NCI-H526 treated with DMSO at 0.1 percent for 48 hours (cell line): ENCODE results near the gene NUDT1.

Experiments used
- DNase-seq: peaks from one replicate; lab custom pipeline; 2025; lab: John Stamatoyannopoulos, UW

NUDT1 gene

DNA sequence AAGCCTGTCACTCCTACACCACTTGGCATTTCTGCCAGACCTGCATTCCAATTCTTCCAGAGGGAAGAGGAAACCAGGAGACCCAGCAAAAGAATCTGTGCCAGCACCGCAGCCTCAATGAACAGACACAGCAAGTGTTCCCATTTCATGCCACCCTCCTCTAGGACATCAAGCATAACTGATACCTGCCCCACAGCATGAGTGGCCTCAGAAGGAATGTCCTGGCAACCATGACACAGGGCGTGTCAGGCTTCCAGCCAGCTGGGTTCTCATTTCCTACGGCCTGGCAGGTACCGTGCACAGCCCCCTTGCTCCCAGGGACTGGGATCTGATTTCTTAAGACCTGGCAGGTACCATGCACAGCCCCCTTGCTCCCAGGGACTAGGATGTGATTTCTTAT is 17.1 kb upstream of the NUDT1 start:
- no peak for DNase-seq

GRCh38 chr7:2225336-2225735 is 16.7 kb upstream of the NUDT1 start:
- DNase-seq, result no peak

DNA sequence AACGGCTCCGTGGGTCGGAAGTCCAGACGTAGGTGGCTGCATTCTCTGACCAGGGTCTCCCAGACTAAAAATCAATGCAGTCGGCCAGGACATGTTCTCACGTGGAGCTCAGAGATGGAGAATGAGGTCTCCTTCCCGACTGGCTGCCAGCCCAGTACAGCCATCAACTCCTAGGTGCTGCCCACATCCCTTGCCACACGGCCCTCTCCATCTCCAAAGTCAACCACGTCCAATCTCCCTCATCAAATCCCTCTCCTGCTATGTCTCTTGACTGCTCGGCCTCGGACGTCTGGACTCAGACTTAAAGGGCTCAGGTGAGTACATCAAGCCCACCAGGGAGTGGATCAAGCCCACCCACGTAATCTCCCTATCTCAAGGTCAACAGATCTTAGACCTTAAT is 16.2 kb upstream of the NUDT1 start:
- DNase-seq, result no peak

DNA sequence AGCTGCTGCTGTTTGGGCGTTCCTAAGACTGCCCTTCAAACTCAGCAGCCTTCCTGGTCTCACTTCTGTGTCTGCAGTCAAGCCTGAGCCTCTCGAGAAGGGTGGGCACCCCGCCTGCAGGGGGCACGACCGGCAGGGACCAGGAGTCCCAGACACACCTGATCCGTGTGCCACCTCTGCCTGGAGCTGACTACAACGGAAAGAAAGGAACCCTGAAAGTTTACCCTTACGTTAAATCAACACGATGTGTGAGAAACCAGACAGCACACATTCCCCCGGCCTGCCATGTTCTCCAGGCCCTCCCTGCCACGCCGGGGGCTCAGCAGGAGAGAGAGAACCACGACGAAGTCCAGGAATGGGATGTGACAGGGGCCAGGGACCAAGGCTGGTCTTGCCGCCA is 14.3 kb upstream of the NUDT1 start:
- DNase-seq, result no peak

DNA sequence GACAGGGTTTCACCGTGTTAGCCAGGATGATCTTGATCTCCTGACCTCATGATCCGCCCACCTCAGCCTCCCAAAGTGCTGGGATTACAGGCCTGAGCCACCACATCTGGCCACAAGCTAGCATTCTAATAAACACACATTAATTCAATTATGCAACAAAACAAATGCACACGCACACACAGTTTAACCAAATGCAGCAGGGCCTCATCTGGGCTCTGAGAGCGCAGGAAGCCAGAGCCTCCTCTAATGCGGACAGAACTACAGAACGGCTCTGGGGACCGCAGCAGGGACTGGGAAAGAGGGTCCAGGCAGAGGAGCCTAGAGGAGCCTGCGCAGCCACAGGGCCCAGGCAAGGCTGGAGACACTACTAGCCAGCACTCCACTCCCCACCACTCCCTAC is 13.1 kb upstream of the NUDT1 start:
- DNase-seq, result no peak

- no peak for DNase-seq
Observed at GRCh38 chr7:2229467-2229866, 12.6 kb upstream of the NUDT1 start.

DNA sequence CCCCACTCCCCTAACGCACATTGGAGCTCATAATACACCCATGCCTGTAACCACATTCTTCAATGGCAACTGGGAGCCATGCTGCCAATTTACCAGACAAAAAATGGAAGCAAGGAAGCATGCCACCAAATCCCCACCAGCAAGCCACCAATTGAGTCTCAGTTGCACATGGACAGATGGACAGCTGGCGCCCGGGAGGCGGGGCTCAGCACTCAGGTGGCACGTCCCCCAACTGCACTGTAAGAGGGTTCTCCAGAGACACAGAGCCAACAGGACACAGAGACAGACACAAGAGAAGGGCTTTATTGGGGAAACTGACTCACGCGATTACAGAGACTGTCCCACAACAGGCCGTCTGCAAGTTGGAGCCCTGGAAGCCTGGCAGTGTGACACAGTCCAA is 11.8 kb upstream of the NUDT1 start:
- no peak for DNase-seq

GRCh38 chr7:2230882-2231281 is 11.1 kb upstream of the NUDT1 start:
- no peak for DNase-seq

- no peak for DNase-seq
Observed at GRCh38 chr7:2231992-2232765, 9.8 kb upstream of the NUDT1 start.

GRCh38 chr7:2232766-2233520 is 9.1 kb upstream of the NUDT1 start, which contains the start of gene MAD1L1:
Gene MAD1L1 (minus strand): TSS chr7:2232945. CDS start chr7:2230133, 2,812 bp downstream.
- peak; percentile 79 for DNase-seq

DNA sequence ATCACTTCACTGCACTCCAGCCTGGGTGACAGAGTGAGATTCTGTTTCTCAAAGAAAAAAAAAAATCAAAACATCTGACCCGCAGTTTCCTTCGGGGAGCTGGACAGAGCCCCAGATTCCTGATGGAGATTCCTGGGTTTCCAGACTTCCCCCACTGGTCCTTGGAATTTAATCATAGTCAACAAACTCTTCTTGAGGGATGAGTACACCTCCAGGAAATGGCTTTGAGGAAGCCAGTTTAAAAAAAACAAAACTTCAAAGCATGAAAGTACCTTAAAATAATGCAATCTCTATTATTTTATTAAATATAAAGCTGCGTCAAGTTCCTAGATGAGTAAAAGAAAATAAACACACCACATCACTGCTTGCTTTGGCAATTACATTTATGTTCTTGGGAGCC is 8.1 kb upstream of the NUDT1 start:
- no peak for DNase-seq

DNA sequence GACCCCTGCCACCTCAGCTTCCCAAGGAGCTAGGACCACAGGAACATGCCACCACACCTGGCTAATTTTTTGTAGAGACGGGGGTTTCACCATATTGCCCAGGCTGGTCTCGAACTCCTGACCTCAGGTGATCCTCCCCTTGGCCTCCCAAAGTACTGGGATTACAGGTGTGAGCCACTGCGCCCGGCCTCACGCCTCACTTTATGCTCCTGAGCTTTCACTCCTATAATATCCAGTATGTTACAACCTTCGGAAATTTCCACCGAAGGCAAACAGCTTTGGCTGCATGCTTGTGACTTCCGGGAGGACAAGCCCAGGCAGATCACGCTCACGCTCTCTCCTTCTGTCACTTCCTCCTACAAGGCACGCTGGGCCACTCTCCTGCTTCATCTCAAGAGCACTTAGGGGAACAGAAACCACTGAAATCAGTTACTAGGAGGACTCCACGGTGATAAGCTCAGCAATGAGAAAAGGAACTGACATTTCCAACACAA is 4.9 kb upstream of the NUDT1 start:
- DNase-seq, result no peak

- no peak for DNase-seq
Observed at GRCh38 chr7:2239242-2239641, 2.8 kb upstream of the NUDT1 start.

DNA sequence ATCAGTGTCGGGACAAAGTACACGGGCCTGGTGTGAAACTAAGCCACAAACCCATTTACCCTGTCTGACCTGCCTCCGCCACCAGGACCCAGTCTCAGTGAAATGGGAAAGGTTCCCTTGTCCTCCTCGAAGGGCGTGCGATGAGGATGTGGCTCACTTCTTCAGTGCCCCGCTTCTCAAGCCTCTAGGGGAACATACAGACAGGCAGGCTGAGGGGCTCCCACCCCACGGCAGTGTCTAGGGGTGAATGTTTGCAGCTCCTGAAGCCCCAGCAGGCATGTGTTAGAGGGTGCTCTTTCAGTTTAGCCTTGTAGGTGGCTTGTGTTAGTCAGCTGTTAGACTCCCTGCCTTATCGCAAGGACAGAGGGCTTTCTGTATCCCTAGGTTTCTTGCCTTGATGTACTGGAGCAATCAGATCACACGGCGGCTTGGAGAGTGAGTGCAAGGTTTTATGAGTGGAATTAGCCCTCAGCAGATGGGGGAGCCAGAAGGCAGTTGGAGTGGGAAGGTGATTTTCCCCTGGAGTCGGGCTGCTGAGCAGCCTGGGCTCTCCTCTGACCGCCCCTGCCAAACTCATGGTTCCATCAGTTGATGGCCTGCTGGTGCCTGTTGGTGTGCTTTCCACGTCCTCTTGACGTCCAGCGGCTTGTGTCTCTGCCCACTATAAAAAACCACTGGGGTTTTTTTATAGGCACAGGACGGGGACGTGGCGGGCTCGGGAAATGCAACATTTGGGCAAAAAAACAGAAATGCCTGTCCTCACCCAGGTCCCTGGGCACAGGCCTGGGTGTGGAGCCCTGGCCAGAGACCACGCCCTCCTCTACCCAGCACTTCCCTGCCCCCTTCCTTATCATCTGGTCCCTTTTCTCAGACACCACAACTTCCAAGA is 759 bp downstream of the NUDT1 start:
- no peak for DNase-seq

DNA sequence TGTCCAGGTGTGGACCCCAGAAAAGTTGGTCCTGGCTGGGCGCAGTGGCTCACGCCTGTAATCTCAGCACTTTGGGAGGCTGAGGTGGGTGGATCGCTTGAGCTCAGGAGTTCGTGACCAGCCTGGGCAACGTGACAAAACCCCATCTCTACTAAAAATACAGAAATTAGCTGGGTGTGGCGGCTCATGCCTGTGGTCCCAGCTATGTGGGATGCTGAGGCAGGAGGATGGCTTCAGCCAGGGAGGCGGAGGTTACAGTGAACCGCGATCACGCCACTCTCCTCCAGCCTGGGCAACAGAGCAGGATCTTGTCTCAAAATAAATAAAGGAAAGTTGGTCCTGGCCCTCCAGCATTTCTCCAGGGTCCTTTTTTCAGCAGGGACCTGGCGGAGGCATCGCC is 1.4 kb downstream of the NUDT1 start:
- no peak for DNase-seq

DNA sequence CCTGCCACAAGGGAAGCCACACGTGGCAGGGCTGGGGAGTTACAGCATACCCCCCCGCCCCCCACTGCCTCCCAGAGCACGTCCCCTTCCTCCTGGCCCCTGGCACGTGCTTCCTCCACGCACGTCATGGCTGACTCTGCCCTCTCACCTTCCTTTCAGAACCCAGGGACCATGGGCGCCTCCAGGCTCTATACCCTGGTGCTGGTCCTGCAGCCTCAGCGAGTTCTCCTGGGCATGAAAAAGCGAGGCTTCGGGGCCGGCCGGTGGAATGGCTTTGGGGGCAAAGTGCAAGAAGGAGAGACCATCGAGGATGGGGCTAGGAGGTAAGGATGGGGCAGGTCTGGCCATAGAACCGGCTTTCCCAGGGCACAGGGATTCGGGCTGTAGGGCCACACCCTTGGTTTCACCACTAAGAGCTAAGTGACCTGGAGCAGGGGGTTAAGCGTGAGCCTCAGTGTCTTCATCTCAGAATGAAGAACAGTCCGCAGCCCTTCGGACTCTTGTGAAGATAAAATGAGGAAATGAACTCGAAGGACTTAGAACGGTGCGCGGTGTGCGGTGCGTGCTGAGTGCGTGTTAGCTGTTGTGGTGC is 2.5 kb downstream of the NUDT1 start:
- no peak for DNase-seq

- no peak for DNase-seq
Observed at GRCh38 chr7:2245883-2246675, 4.1 kb downstream of the NUDT1 start.

GRCh38 chr7:2247141-2247995 is 5.3 kb downstream of the NUDT1 start:
- no peak for DNase-seq

GRCh38 chr7:2248984-2249694 is 7.1 kb downstream of the NUDT1 start:
- no peak for DNase-seq
